Nephron (organoid): ENCODE measurements around the gene HAVCR2.
"Not testable (repeated sequence)": the region's sequence is repeated elsewhere in the genome, so short reads cannot be mapped to it uniquely, and the experiment has no call there.

Source experiments
- H3K27ac Mint-ChIP-seq, 3 experiments: 2 replicates each; pipeline ENCODE4 v1.8.0; 2020; ENCODE audit warnings: mixed read lengths in 3 of 3, mild to moderate bottlenecking in 2 of 3, moderate library complexity in 1 of 3
- H3K27me3 Mint-ChIP-seq: 2 replicates; pipeline ENCODE4 v1.8.0; 2021; ENCODE audit warnings: low read depth, mild to moderate bottlenecking, moderate library complexity, mixed read lengths
- H3K36me3 Mint-ChIP-seq: 2 replicates; pipeline ENCODE4 v1.8.0; 2020; ENCODE audit warnings: low read depth, mixed read lengths
- H3K4me1 Mint-ChIP-seq: 2 replicates; pipeline ENCODE4 v1.8.0; 2020; ENCODE audit warnings: mixed read lengths
- H3K4me3 Mint-ChIP-seq, 3 experiments: 2 replicates each; pipeline ENCODE4 v1.8.0; 2020; ENCODE audit warnings: mild to moderate bottlenecking in 3 of 3, mixed read lengths in 3 of 3, moderate library complexity in 2 of 3
- H3K9me3 Mint-ChIP-seq: 2 replicates; pipeline ENCODE4 v1.8.0; 2020; ENCODE audit warnings: mixed read lengths
- CTCF ChIP-seq, 3 experiments: fragments of 200-600 bp; sonication (generic); IDR thresholded peaks; one replicate each; pipeline ENCODE4 v1.5.0; 2021; ENCODE audit warnings: antibody characterized with exemption in 3 of 3; ENCODE audit not compliant: unreplicated experiment in 3 of 3

HAVCR2 gene

DNA sequence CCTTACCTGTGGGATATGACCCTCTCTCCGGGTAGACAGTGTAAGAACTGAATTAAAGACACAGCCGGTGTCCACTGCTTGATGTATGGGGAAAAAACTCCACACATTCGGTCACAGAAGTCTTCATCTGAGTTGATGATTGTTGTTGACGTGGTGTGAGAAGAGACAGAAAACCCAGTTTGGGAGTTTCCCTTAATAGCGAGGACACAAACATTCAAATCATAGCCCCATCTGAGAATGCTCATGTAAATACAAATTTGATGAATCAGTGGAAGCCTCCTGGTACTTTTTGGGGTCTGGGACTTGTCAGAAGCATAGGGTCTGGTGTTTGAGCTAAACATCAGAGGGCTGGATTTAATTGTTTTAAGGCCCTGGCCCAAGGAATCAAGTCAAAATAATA is 60.9 kb downstream of the HAVCR2 start:
- TF ChIP-seq CTCF (IDR thresholded peaks at IDR 0.05; ENCODE audit: unreplicated experiment in 3 of 3): no peak
- H3K36me3 Mint-ChIP-seq: no peaks in the 10 kb centered on the region
- peaks cover 5% of the 10 kb centered on the region for H3K4me1 Mint-ChIP-seq
- H3K4me3 Mint-ChIP-seq: no peak overlapping the region
- H3K9me3 Mint-ChIP-seq: no peaks in the 10 kb centered on the region
- peaks cover 3% of the 10 kb centered on the region for H3K27me3 Mint-ChIP-seq
- no peak overlapping the region for H3K27ac Mint-ChIP-seq

- H3K27me3 Mint-ChIP-seq, H3K9me3 Mint-ChIP-seq, H3K4me3 Mint-ChIP-seq, H3K4me1 Mint-ChIP-seq, H3K27ac Mint-ChIP-seq, H3K36me3 Mint-ChIP-seq: not testable (repeated sequence)
Observed at GRCh38 chr5:157047016-157047415, 61.8 kb downstream of the HAVCR2 start.

DNA sequence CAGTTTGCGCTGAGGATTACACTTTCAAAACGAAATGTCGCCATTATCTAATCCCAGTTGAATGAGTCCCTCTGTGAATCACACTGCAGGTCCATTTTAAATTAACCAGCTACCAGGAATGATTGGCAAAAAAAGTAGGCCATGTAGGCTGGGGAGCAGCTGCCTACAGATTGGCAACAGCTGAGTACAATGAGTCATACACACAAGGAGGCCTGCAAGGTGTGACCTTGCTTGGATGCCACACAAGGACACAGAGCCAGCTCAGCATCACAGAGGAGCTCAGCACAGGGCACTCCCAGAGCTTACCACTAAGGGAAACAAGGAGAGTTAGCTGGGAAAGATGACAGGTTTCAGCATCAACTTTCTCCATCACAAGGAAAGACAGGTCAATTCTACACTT is 62.8 kb downstream of the HAVCR2 start:
- no peak for TF ChIP-seq CTCF (IDR thresholded peaks at IDR 0.05; ENCODE audit: unreplicated experiment in 3 of 3)
- H3K4me3 Mint-ChIP-seq: no peak overlapping the region
- H3K9me3 Mint-ChIP-seq: no peaks in the 10 kb centered on the region
- peak overlapping the region in 1 of 3 experiments; percentile 45 for H3K27ac Mint-ChIP-seq
- peaks cover 3% of the 10 kb centered on the region for H3K27me3 Mint-ChIP-seq
- no peaks in the 10 kb centered on the region for H3K36me3 Mint-ChIP-seq
- H3K4me1 Mint-ChIP-seq: peaks cover 5% of the 10 kb centered on the region

DNA sequence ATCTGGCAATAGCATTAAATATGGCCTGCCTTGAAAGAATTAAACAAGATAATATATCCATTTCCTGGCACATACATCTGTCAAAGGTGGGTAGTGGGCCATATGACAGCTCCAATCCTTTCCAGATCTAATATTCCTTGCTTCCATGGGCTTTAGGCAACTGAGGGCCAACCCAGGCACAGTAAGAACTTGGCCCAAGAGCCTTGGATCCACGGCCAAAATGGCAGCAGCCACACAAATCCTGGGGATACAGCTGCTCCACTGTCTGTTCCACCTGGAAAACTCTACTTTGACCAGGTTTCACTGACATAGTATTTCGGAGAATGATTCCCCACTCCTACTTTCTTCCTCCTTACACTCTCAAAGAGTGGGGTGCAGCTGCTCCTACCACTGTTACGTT is 63.2 kb downstream of the HAVCR2 start:
- Mint-ChIP-seq H3K9me3 (no peaks in the 10 kb centered on the region), H3K27ac (peak overlapping the region in 1 of 3 experiments; percentile 45), H3K36me3 (no peaks in the 10 kb centered on the region), H3K27me3 (peaks cover 3% of the 10 kb centered on the region), H3K4me1 (peaks cover 5% of the 10 kb centered on the region), H3K4me3 (no peak overlapping the region)
- TF ChIP-seq CTCF (IDR thresholded peaks at IDR 0.05; ENCODE audit: unreplicated experiment in 3 of 3): no peak

- peak overlapping the region in 1 of 3 experiments; percentile 11 for H3K27ac Mint-ChIP-seq
- H3K27me3 Mint-ChIP-seq: no peaks in the 10 kb centered on the region
- H3K4me3 Mint-ChIP-seq: no peak overlapping the region
- H3K4me1 Mint-ChIP-seq: peaks cover 17% of the 10 kb centered on the region
- H3K36me3 Mint-ChIP-seq: no peaks in the 10 kb centered on the region
- H3K9me3 Mint-ChIP-seq: no peaks in the 10 kb centered on the region
- no peak for TF ChIP-seq CTCF (IDR thresholded peaks at IDR 0.05; ENCODE audit: unreplicated experiment in 3 of 3)
Observed at GRCh38 chr5:157038568-157039187, 70.2 kb downstream of the HAVCR2 start.
